Measurements from ENCODE around the gene KLHL5. TPM values are rescaled to one million over a fixed set of nuclear protein-coding genes. Genes with fewer than 3 reads are reported as not detected.

Gene KLHL5
- total and polyA plus RNA-seq, 12 donors: 4.2 to 22.7 (median 11.3) TPM

- Histone ChIP-seq H3K9me3 (no peaks in the 10 kb centered on the region), H3K4me3 (no peak overlapping the region), H3K27me3 (no peaks in the 10 kb centered on the region), H3K36me3 (no peaks in the 10 kb centered on the region), H3K27ac (no peak overlapping the region), H3K4me1 (peaks cover 0 to 15% (median 0%) of the 10 kb centered on the region in 9 donors)
- intact Hi-C loops (cut with DNase I): loop anchor here in 1 of 10 donors (5.0 kb wide), 1 partner anchor 41 kb away; no protein-coding TSS in a partner anchor
- DNase-seq (no peak), ATAC-seq (no peak)
- 93 to 97% methylated on average over 1 of the region's 1 CpG for WGBS, 2 donors
- TF ChIP-seq CTCF (IDR thresholded peaks at IDR 0.05): peak in 2 of 9 donors; percentile 8 to 18
Measured at GRCh38 chr4:39061457-39061856, 575 bp upstream of the KLHL5 start.

GRCh38 chr4:39062770-39063097 is 702 bp downstream of the KLHL5 start:
- Histone ChIP-seq H3K4me1 (peaks cover 0 to 15% (median 0%) of the 10 kb centered on the region in 9 donors), H3K27ac (no peak overlapping the region), H3K36me3 (no peaks in the 10 kb centered on the region), H3K4me3 (no peak overlapping the region), H3K27me3 (no peaks in the 10 kb centered on the region), H3K9me3 (no peaks in the 10 kb centered on the region)
- TF ChIP-seq CTCF (IDR thresholded peaks at IDR 0.05): no peak
- 60 to 78% methylated on average over 4 of the region's 4 CpGs for WGBS, 2 donors
- ATAC-seq (no peak), DNase-seq (no peak)
- intact Hi-C loops (cut with DNase I): loop anchor here in 1 of 10 donors (5.0 kb wide), 1 partner anchor 40 kb away; no protein-coding TSS in a partner anchor

GRCh38 chr4:39063430-39063829 is 1.4 kb downstream of the KLHL5 start:
- ATAC-seq (no peak), DNase-seq (no peak)
- intact Hi-C loops (cut with DNase I): loop anchor here in 1 of 10 donors (5.0 kb wide), 1 partner anchor 39 kb away; no protein-coding TSS in a partner anchor
- no peak for TF ChIP-seq CTCF (IDR thresholded peaks at IDR 0.05)
- Histone ChIP-seq H3K36me3 (no peaks in the 10 kb centered on the region), H3K27ac (no peak overlapping the region), H3K4me3 (no peak overlapping the region), H3K9me3 (no peaks in the 10 kb centered on the region), H3K27me3 (no peaks in the 10 kb centered on the region), H3K4me1 (peaks cover 0 to 18% (median 0%) of the 10 kb centered on the region in 9 donors)

GRCh38 chr4:39066371-39066770 is 4.3 kb downstream of the KLHL5 start:
- no peak for TF ChIP-seq CTCF (IDR thresholded peaks at IDR 0.05)
- ATAC-seq (no peak), DNase-seq (no peak)
- 97 to 99% methylated on average over 2 of the region's 2 CpGs for WGBS, 2 donors
- no peaks in the 10 kb centered on the region for H3K27me3 ChIP-seq
- H3K36me3 ChIP-seq: no peaks in the 10 kb centered on the region
- H3K9me3 ChIP-seq: no peaks in the 10 kb centered on the region
- no peak overlapping the region for H3K4me3 ChIP-seq
- no peak overlapping the region for H3K27ac ChIP-seq
- intact Hi-C loops (cut with DNase I): no loop called here
- H3K4me1 ChIP-seq: peaks cover 0 to 20% (median 0%) of the 10 kb centered on the region in 9 donors

Data from heart right ventricle (tissue), 16 donors.